ENCODE data around the gene TMEM266. TPM values are rescaled to one million over a fixed set of nuclear protein-coding genes. Genes with fewer than 3 reads are reported as not detected.

Gene TMEM266
- total RNA-seq, 1 donor from 2014 or later = 0.16 TPM

DNA sequence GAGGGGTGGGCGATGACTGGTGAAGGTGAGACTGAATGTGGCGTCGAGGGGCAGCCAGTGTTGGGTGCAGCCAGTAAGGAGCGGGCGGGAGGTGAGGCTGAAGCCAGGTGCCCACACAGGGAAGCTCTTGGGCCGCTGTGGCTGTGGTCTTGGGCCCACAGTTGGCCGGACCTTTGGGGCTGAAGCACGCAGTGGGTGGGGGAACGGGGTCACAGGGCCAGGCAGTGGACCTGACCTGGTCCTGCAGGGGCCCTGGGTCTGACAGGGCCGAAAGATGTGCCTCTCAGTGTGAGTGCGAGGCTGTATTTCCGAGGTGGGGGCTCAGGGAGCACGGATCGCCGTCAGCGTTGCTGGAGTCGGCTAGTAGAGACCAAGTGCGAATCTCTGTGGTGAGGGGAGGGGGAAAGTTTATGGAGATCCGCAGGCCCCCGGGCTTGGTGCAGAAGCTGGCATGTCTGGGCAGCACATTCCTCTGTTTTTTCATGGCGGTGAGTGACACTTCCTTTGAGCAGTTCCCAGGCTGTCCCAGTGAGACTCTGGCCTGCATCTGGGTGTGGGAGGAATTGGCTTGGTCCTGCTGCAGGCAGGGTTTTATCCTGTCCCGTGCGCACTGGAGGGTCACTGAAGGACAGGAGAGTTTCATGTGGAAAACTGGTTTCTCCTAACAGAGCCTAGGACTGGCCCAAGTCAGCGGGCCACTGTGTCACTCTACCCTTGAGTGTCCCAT, 100.8 kb downstream of the TMEM266 start:
- Mint-ChIP-seq H3K27me3 (peaks cover 5% of the 10 kb centered on the region), H3K4me3 (no peak overlapping the region), H3K9me3 (no peaks in the 10 kb centered on the region), H3K36me3 (ENCODE audit: low read depth) (no peaks in the 10 kb centered on the region), H3K4me1 (no peaks in the 10 kb centered on the region), H3K27ac (no peak overlapping the region)
- TF ChIP-seq, protein P1, sequence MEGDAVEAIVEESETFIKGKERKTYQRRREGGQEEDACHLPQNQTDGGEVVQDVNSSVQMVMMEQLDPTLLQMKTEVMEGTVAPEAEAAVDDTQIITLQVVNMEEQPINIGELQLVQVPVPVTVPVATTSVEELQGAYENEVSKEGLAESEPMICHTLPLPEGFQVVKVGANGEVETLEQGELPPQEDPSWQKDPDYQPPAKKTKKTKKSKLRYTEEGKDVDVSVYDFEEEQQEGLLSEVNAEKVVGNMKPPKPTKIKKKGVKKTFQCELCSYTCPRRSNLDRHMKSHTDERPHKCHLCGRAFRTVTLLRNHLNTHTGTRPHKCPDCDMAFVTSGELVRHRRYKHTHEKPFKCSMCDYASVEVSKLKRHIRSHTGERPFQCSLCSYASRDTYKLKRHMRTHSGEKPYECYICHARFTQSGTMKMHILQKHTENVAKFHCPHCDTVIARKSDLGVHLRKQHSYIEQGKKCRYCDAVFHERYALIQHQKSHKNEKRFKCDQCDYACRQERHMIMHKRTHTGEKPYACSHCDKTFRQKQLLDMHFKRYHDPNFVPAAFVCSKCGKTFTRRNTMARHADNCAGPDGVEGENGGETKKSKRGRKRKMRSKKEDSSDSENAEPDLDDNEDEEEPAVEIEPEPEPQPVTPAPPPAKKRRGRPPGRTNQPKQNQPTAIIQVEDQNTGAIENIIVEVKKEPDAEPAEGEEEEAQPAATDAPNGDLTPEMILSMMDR (IDR thresholded peaks at IDR 0.05) = no peak
- CTCF ChIA-PET = no interaction called here
- intact Hi-C loops (cut with micrococcal nuclease) = no loop called here
- POLR2A ChIA-PET = no interaction called here
- ATAC-seq (ENCODE audit: low read depth) (no peak), DNase-seq (no peak)

DNA sequence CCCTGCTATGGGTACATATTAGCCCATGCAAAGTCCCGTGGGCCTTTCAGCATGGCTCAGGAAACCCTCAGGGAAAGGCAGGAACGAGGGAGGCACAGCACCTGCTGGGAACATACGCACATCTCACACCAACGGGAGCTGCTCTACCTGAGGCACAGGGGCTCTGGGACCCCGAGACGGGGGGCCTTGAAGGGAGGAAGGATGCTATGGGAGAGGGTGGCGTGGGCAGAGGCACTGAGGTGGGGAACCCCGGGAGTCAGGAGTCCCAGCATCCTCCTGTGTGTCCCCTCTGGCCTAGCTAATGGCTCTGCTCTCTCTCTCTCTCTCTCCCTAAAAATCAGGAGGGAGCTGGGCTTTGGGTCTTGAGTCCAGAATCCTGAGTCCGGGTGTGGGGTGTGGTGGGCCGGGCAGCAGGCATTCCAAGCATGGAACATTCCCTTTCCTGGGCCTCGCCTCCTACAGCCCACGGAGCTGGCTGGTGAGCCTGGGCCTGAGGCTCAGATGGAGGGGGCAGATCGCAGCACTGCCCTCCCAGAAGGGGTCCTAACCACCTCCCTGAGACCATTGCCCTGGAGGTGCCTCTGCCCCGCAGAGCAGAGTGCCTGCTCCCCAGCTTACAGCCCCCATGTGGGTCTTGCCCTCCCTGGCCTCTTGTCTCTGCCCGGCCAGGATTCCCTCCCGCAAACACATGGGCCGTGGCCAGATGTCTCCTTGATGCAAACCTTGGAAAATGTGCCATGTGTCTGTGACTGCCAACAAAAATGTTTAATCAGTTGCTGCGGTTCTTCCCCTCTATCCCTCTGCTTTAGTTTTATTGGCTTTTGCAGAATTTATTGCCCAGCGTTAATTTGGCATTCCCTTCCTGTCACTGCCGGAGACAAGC, 101.6 kb downstream of the TMEM266 start:
- TF ChIP-seq, protein P1 (IDR thresholded peaks at IDR 0.05) = no peak
- Mint-ChIP-seq H3K9me3 (no peaks in the 10 kb centered on the region), H3K27me3 (peaks cover 7% of the 10 kb centered on the region), H3K4me3 (no peak overlapping the region), H3K4me1 (no peaks in the 10 kb centered on the region), H3K36me3 (ENCODE audit: low read depth) (no peaks in the 10 kb centered on the region), H3K27ac (no peak overlapping the region)
- ATAC-seq (ENCODE audit: low read depth) (no peak), DNase-seq (no peak)
- ChIA-PET CTCF (no interaction called here), POLR2A (interaction anchor here (0.6 kb wide), 1 partner anchor 413 kb away, joined by 4 read pairs; no protein-coding TSS in a partner anchor)
- intact Hi-C loops (cut with micrococcal nuclease) = no loop called here

DNA sequence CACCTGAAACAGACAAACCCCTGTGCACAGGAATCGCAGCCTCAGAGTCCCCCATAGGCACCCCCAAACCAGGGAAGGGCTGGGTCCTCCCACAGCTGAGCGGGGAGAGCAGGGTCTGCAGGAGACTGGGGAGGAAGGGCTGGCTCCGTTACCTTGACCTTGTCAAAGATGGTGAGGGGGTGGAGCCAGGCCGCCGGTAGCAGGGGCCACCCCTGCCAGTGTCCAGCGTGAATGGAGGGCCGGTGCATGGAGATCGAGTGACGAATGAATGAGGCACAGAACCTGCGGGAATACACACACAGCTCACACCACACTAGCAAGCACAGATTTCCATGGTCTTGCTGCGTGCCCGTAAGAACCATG, 102.2 kb downstream of the TMEM266 start:
- intact Hi-C loops (cut with micrococcal nuclease) = no loop called here
- H3K27ac Mint-ChIP-seq = no peak overlapping the region
- H3K36me3 Mint-ChIP-seq (ENCODE audit: low read depth) = no peaks in the 10 kb centered on the region
- TF ChIP-seq, protein P1 (IDR thresholded peaks at IDR 0.05) = no peak
- ChIA-PET CTCF (no interaction called here), POLR2A (no interaction called here)
- peaks cover 7% of the 10 kb centered on the region for H3K27me3 Mint-ChIP-seq
- ATAC-seq (ENCODE audit: low read depth) (no peak), DNase-seq (no peak)
- H3K9me3 Mint-ChIP-seq = no peaks in the 10 kb centered on the region
- H3K4me3 Mint-ChIP-seq = no peak overlapping the region
- no peaks in the 10 kb centered on the region for H3K4me1 Mint-ChIP-seq

- Mint-ChIP-seq H3K9me3 (no peaks in the 10 kb centered on the region), H3K27me3 (peaks cover 7% of the 10 kb centered on the region), H3K4me1 (no peaks in the 10 kb centered on the region), H3K27ac (no peak overlapping the region), H3K4me3 (no peak overlapping the region), H3K36me3 (ENCODE audit: low read depth) (no peaks in the 10 kb centered on the region)
- ChIA-PET CTCF (no interaction called here), POLR2A (no interaction called here)
- TF ChIP-seq, protein P1 (IDR thresholded peaks at IDR 0.05) = no peak
- intact Hi-C loops (cut with micrococcal nuclease) = no loop called here
- DNase-seq (no peak), ATAC-seq (ENCODE audit: low read depth) (no peak)
These were observed 103.1 kb downstream of the TMEM266 start for GRCh38 chr15:76162784-76163456.

All from activated B cell treated with CpG ODN at 0.5 μM for 24 hours (primary cell).